Caco-2 (cell line): ENCODE results near the gene DPYSL4. TPM values are rescaled to one million over a fixed set of nuclear protein-coding genes. Genes with fewer than 3 reads are reported as not detected.

ENCODE experiments used
- BruUV-seq: library from RNA; stranded (reverse); fragments of 400-500 nt; replicated peaks from 2 replicates; lab custom pipeline; 2021; lab: Mats Ljungman, UMichigan
- CTCF ChIA-PET: fragments of 300-600 bp; sonication (Branson Sonifier 250); formaldehyde crosslinking; loops from one replicate; lab custom pipeline; 2022; ENCODE audit warnings: antibody characterized with exemption; lab: Charles Lee
- POLR2A ChIA-PET: fragments of 300-600 bp; sonication (Branson Sonifier 250); formaldehyde crosslinking; loops from one replicate; lab custom pipeline; 2022; ENCODE audit warnings: antibody characterized with exemption; lab: Charles Lee
- DNase-seq, 2 experiments: peaks; one replicate each; pipeline versions ENCODE4 v3.0.0 to v3.0.0-alpha.2; 2020 to 2022
- H3K27me3 ChIP-seq: replicated peaks from 2 replicates; pipeline ENCODE4 v1.6.0; 2011; ENCODE audit warnings: low read length; ENCODE audit not compliant: control insufficient read depth, insufficient read depth
- H3K36me3 ChIP-seq: 2 replicates; pipeline ENCODE4 v1.5.1; 2011; ENCODE audit warnings: low read length; ENCODE audit not compliant: control insufficient read depth, insufficient read depth
- H3K4me1 ChIP-seq: fragments of 250-450 bp; sonication (Bioruptor Pico); 2 replicates; pipeline ENCODE4 v1.5.1; 2020; ENCODE audit warnings: mild to moderate bottlenecking
- H3K4me3 ChIP-seq: 2 replicates; pipeline ENCODE4 v1.5.1; 2011; ENCODE audit warnings: low read depth, mild to moderate bottlenecking, control low read depth, low read length
- H3K9me3 ChIP-seq: fragments of 250-450 bp; sonication (Bioruptor Pico); 2 replicates; pipeline ENCODE4 v1.5.1; 2020; ENCODE audit warnings: mild to moderate bottlenecking, moderate library complexity
- H3K27ac Mint-ChIP-seq: one replicate; pipeline ENCODE4 v1.8.0; 2022; ENCODE audit warnings: mixed read lengths; ENCODE audit not compliant: unreplicated experiment
- H3K27me3 Mint-ChIP-seq: one replicate; pipeline ENCODE4 v1.8.0; 2022; ENCODE audit warnings: mixed read lengths; ENCODE audit not compliant: insufficient read depth, unreplicated experiment
- H3K36me3 Mint-ChIP-seq: one replicate; pipeline ENCODE4 v1.8.0; 2022; ENCODE audit warnings: mild to moderate bottlenecking, mixed read lengths; ENCODE audit not compliant: insufficient read depth, unreplicated experiment
- H3K4me1 Mint-ChIP-seq: one replicate; pipeline ENCODE4 v1.8.0; 2022; ENCODE audit warnings: low read depth, mixed read lengths; ENCODE audit not compliant: unreplicated experiment
- H3K4me3 Mint-ChIP-seq: one replicate; pipeline ENCODE4 v1.8.0; 2022; ENCODE audit warnings: mild to moderate bottlenecking, moderate library complexity, mixed read lengths; ENCODE audit not compliant: unreplicated experiment
- H3K9me3 Mint-ChIP-seq: one replicate; pipeline ENCODE4 v1.8.0; 2022; ENCODE audit warnings: mixed read lengths; ENCODE audit not compliant: unreplicated experiment
- intact Hi-C: fragments of 100-400 bp; cut with micrococcal nuclease; formaldehyde crosslinking; loops from one replicate; pipeline ENCODE4 v1.10.0; 2022; ENCODE audit not compliant: unreplicated experiment
- total RNA-seq: library from RNA; stranded (reverse); gene quantifications from 2 replicates; pipeline ENCODE4 v1.2.3, GENCODE V29; 2022
- TF ChIP-seq, protein P1 (sequence below), 2 experiments: fragments of 200-600 bp in 1 of 2; IDR thresholded peaks; 1 replicate in 1 of 2; 2 replicates in 1 of 2; pipeline versions ENCODE4 v1.5.1 to v1.8.0; 2011 to 2022; ENCODE audit warnings: antibody characterized with exemption in 1 of 2, control low read depth in 1 of 2, inconsistent platforms in 1 of 2, low read depth in 1 of 2, low read length in 1 of 2, mild to moderate bottlenecking in 1 of 2, moderate library complexity in 1 of 2; ENCODE audit not compliant: insufficient read depth in 1 of 2, severe bottlenecking in 1 of 2, unreplicated experiment in 1 of 2

Gene DPYSL4
- total RNA-seq, 1 experiment from 2014 or later, result not detected

DNA sequence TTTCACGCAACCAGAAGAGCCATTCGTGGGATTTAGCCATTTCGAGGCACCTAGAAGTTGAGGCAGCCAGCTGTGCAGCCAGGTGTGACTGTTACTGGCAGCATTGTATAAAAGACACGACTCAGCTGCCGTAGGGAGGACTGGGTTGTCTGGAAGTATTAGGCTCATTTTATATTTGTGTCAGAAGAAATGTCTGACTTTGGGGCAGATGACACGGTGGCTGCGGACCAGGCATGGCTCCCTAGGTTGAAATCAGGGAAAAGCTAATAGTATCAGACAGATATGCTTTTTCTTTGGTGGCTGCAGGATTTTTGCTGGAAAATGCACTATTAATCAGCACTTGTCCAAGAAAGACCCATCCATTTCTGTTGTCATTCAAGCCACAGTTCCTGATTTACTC, 4.2 kb upstream of the DPYSL4 start:
- Mint-ChIP-seq H3K36me3 (no peaks in the 10 kb centered on the region), H3K27ac (no peak overlapping the region), H3K9me3 (no peaks in the 10 kb centered on the region), H3K27me3 (peaks cover 22% of the 10 kb centered on the region), H3K4me1 (no peaks in the 10 kb centered on the region), H3K4me3 (no peak overlapping the region)
- ChIA-PET CTCF (no interaction called here), POLR2A (no interaction called here)
- H3K36me3 ChIP-seq, result no peaks in the 10 kb centered on the region
- TF ChIP-seq, protein P1, sequence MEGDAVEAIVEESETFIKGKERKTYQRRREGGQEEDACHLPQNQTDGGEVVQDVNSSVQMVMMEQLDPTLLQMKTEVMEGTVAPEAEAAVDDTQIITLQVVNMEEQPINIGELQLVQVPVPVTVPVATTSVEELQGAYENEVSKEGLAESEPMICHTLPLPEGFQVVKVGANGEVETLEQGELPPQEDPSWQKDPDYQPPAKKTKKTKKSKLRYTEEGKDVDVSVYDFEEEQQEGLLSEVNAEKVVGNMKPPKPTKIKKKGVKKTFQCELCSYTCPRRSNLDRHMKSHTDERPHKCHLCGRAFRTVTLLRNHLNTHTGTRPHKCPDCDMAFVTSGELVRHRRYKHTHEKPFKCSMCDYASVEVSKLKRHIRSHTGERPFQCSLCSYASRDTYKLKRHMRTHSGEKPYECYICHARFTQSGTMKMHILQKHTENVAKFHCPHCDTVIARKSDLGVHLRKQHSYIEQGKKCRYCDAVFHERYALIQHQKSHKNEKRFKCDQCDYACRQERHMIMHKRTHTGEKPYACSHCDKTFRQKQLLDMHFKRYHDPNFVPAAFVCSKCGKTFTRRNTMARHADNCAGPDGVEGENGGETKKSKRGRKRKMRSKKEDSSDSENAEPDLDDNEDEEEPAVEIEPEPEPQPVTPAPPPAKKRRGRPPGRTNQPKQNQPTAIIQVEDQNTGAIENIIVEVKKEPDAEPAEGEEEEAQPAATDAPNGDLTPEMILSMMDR (IDR thresholded peaks at IDR 0.05; ENCODE audit: insufficient read depth in 1 of 2, low read depth in 1 of 2, low read length in 1 of 2, severe bottlenecking in 1 of 2, unreplicated experiment in 1 of 2), result no peak
- no peak for DNase-seq
- no peaks in the 10 kb centered on the region for H3K4me1 ChIP-seq
- H3K4me3 ChIP-seq, result no peak overlapping the region
- BruUV-seq, result no TSS peak
- intact Hi-C loops, result no loop called here
- no peaks in the 10 kb centered on the region for H3K9me3 ChIP-seq
- no peaks in the 10 kb centered on the region; the same call in 1 of the 2 replicates for H3K27me3 ChIP-seq

DNA sequence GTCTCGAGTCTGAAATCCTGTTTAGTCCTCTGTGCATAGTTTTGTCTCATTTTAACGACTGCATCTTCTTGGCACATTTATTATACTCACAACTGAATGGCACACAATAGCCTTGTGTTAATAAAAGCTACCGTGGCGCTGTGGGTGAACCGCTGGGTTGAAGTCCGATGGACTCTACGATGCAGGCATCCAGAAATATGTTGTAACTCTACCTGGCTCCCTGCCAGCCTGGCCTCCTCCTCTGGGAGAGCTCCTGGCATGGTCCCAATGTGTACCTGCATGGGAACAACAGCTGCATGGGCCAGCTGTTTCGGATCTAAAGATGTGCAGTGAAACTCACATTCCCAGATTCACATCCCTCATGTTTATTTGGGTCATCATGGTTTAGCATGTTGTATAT, 3.7 kb upstream of the DPYSL4 start:
- Mint-ChIP-seq H3K36me3 (no peaks in the 10 kb centered on the region), H3K4me1 (no peaks in the 10 kb centered on the region), H3K27ac (no peak overlapping the region), H3K27me3 (peaks cover 21% of the 10 kb centered on the region), H3K4me3 (no peak overlapping the region), H3K9me3 (no peaks in the 10 kb centered on the region)
- no peaks in the 10 kb centered on the region for H3K9me3 ChIP-seq
- DNase-seq, result no peak
- no peak overlapping the region for H3K4me3 ChIP-seq
- CTCF ChIA-PET, result no interaction called here
- no TSS peak for BruUV-seq
- H3K27me3 ChIP-seq, result no peaks in the 10 kb centered on the region; the same call in 1 of the 2 replicates
- intact Hi-C loops, result no loop called here
- TF ChIP-seq, protein P1 (IDR thresholded peaks at IDR 0.05; ENCODE audit: insufficient read depth in 1 of 2, low read depth in 1 of 2, low read length in 1 of 2, severe bottlenecking in 1 of 2, unreplicated experiment in 1 of 2), result no peak
- H3K4me1 ChIP-seq, result no peaks in the 10 kb centered on the region
- POLR2A ChIA-PET, result no interaction called here
- no peaks in the 10 kb centered on the region for H3K36me3 ChIP-seq

DNA sequence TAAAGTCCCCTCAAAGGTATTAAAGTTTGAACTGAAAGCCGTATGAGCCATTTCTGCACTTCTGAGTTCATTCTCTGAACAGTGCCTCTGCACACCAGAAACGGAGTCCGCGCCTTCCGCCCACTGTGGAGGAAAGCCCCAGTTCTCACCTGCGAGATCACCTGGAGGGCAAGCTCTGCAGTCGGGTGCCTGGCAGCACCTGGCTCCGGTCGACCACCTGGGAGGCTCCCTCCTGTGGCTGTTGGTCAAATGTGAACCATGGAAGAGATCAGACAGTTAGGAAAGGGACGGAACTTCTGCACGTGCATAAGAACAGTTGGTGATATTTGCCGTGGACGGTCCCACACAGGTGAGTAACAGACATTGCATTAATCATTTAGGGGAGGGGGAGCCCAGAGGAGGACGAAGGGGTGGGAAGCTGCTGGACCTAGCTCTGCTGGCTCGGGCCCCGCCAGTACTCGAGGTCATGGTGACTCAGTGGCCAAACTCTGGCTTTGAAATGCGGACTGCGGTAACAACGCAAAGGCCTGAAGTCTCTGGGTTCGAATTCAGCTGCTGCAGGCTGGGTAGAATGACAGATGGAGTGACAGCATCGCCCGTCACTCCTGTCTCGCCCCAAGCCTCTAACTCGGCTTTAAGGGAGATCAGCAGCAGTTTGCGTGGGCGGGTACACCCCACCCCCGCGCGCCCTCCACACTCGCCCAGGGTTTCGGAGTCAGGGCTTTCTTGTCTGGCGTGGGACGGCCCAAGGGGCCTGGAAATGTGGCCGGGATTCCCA, 1.7 kb upstream of the DPYSL4 start:
- CTCF ChIA-PET, result no interaction called here
- no TSS peak for BruUV-seq
- H3K27me3 ChIP-seq, result no peaks in the 10 kb centered on the region; the same call in 1 of the 2 replicates

More for the DNA sequence above, 1.7 kb upstream of the DPYSL4 start:
- Mint-ChIP-seq H3K9me3 (no peaks in the 10 kb centered on the region), H3K27me3 (peaks cover 19% of the 10 kb centered on the region), H3K36me3 (peaks cover 3% of the 10 kb centered on the region), H3K27ac (no peak overlapping the region), H3K4me1 (no peaks in the 10 kb centered on the region), H3K4me3 (no peak overlapping the region)
- POLR2A ChIA-PET, result no interaction called here
- H3K36me3 ChIP-seq, result no peaks in the 10 kb centered on the region
- no peak overlapping the region for H3K4me3 ChIP-seq
- H3K4me1 ChIP-seq, result no peaks in the 10 kb centered on the region
- intact Hi-C loops, result no loop called here
- H3K9me3 ChIP-seq, result no peaks in the 10 kb centered on the region
- TF ChIP-seq, protein P1 (IDR thresholded peaks at IDR 0.05; ENCODE audit: insufficient read depth in 1 of 2, low read depth in 1 of 2, low read length in 1 of 2, severe bottlenecking in 1 of 2, unreplicated experiment in 1 of 2), result no peak
- DNase-seq, result no peak
